ENCODE data around the gene ZBTB5.

DNA sequence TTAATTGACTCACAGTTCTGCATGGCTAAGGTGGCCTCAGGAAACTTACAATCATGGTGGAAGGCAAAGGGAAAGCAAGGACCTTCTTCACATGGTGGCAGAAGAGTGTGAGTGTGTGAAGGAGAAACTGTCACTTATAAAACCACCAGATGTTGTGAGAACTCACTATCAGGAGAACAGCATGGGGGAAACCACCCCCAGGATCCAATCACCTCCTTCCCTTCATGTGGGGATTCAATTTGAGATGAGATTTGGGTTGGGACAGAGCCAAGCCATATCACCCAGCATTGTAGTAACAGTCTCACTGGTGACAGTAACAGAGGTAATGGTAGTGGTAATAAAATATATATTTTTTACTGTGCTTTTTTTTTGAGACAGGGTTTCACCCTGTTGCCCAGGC lies 18.1 kb downstream of the ZBTB5 start:
- TF ChIP-seq, protein P1, sequence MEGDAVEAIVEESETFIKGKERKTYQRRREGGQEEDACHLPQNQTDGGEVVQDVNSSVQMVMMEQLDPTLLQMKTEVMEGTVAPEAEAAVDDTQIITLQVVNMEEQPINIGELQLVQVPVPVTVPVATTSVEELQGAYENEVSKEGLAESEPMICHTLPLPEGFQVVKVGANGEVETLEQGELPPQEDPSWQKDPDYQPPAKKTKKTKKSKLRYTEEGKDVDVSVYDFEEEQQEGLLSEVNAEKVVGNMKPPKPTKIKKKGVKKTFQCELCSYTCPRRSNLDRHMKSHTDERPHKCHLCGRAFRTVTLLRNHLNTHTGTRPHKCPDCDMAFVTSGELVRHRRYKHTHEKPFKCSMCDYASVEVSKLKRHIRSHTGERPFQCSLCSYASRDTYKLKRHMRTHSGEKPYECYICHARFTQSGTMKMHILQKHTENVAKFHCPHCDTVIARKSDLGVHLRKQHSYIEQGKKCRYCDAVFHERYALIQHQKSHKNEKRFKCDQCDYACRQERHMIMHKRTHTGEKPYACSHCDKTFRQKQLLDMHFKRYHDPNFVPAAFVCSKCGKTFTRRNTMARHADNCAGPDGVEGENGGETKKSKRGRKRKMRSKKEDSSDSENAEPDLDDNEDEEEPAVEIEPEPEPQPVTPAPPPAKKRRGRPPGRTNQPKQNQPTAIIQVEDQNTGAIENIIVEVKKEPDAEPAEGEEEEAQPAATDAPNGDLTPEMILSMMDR (IDR thresholded peaks at IDR 0.05) = no peak
- no peak for TF ChIP-seq POLR2A (IDR thresholded peaks at IDR 0.05)

All from lower leg skin (tissue), 3 donors.